ENCODE measurements around the gene CPS1.

Gene CPS1

GRCh38 chr2:210617318-210617717, 60.9 kb downstream of the CPS1 start:
- no peak for DNase-seq

- DNase-seq = peak; percentile 29
Observed at GRCh38 chr2:210617732-210618330, 61.4 kb downstream of the CPS1 start.

DNA sequence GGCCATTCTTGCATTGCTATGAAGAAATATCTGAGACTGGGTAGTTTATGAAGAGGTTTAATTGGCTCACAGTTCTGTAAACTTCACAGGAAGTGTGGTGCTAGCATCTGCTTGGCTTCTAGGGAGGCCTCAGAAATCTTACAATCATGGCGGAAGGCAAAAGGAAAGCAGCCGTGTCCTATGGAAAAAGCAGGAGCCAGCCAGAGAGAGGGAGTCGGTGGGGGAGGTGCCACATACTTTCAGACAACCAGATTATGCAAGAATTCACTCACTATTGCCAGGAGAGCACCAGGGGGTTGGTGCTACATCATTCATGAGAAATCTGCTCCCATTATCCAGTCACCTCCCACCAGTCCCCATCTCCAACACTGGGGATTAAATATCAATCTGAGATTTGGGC, 64.1 kb downstream of the CPS1 start:
- DNase-seq = no peak

DNA sequence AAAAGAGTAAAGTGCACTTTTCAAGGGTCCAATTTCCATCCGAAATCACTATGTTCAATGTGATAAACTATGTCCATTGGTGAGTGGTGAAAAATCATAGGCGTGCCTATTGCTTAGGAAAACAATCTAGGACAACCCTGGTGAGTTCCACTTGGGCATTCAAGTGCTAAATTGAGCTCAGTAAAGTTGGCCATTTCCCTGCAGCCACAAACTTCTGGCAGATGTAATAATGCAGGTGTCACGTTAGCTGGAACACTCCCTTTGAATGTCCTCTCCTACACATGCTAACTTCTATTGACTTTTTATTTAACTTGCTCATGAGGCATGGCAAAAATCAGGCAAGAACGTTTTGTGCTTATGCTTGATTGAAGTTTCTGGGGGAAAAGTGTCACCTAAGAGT, 67.1 kb downstream of the CPS1 start:
- no peak for DNase-seq

- DNase-seq = no peak
Observed at GRCh38 chr2:210626849-210627248, 70.5 kb downstream of the CPS1 start.

DNA sequence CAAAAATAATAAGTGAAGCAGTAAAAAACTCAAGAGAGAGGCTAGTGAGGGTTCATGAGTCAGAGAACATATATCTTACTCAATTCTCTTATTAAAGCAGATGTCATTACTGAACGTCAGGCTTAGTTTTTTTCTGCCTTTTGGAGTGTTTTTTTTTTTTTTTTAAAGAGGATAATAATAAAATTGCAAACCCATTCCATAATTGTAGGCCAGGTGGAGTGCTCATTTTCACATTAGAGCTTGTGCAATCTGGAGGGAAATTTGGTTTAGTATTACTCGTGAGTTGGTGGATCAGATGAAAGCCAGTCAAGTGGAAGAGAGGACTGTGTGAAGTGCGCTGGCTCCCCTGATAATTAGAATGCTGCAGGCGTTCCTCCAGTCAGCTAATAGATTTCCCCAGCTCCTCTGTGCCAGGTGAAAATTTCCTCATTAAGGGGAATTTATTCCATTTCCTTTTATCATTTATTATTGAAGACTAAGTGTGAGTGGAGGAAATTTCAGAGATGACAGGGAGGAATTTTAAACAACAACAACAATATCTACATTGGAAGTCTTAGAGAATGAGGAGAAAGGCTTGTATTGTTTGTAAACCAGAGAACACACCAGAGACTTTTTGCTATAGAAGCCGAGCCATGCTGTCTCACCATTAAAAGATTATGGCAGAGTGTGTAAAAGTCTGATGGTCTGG, 74.6 kb downstream of the CPS1 start:
- no peak for DNase-seq

GRCh38 chr2:210633699-210634098, 77.3 kb downstream of the CPS1 start:
- DNase-seq = no peak

DNA sequence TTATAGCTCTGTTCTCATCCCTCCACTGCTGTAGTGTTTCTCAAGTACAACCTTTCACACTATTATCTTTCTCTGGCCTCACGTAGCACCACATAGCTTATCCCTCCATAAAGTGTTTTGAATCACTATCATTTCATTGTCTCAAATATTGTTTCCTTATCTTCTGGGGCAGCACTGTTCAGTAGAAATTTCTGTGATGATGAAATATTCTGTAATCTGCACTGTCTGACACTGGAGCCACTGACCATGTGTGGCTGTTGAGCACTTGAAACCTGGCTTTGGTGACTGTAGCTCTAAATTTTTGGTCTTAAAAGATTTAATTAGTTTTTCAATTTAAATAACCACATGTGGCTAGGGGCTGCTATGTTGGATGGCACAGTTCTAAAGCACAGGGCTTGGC, 78.9 kb downstream of the CPS1 start:
- DNase-seq = no peak

- DNase-seq = no peak
Observed at GRCh38 chr2:210642333-210642732, 85.9 kb downstream of the CPS1 start.

DNA sequence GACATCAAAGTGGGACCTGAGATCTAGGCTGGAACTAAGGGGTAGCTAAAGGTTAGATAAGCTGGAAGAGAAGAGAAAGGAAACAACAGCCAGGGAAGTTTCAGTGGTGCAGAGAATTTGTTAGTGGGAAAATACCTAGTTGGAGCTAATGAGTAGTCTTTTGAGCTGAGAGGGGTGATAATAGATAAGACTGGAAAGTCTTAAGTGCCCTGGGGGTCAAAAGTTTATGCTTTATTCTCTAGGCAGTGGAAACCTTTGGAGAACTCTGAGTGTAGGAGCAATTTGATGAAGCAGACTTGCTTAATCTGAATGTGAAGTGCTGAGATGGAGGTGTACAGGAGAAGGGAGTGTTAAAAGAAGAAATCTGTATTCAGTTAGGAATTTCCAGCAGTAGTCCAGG, 90.8 kb downstream of the CPS1 start:
- DNase-seq = no peak

DNA sequence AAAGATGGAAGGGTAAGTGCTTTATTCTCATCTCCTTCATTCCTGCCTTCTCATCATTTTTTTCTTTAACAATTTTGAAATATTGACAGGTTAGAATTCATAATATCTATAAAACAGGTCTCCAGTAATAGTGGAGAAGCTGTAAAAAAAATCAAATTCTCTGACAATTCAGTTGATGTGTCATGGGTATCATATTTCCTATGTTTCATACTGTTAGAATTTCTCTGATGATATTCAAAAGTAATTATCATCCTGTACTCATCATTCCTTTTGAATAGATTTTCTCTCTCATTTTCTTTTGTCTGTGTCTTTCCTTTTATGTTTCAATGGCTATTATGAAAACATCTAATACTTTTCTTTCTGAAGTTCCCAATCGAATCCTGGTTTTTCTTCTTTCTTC, 97.7 kb downstream of the CPS1 start:
- DNase-seq = no peak

- no peak for DNase-seq
Observed at GRCh38 chr2:210655229-210655975, 99.0 kb downstream of the CPS1 start.

GRCh38 chr2:210657874-210658273, 101.5 kb downstream of the CPS1 start:
- DNase-seq = no peak

DNA sequence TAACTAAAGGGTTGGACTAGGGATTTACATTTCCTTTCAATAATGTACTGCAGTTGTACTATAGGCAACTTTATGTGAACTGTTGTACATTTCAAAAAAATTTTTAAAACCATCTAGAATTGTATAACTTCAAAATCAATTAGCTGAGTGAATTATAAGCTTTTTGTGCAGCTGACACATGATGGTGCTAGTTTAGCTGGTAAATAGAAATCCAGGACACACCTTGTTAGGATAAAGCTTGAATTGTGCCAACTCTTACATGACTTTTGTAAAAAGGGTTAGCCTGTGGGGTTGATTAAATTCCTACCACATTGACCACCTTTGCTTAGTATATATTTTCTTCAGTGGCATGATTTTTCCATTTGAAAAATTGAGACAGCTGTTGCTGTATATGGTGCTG, 104.4 kb downstream of the CPS1 start:
- DNase-seq = no peak

- DNase-seq = no peak
Observed at GRCh38 chr2:210662560-210662959, 106.2 kb downstream of the CPS1 start.

GRCh38 chr2:210663631-210664089, 107.3 kb downstream of the CPS1 start:
- peak; percentile 31 for DNase-seq

DNA sequence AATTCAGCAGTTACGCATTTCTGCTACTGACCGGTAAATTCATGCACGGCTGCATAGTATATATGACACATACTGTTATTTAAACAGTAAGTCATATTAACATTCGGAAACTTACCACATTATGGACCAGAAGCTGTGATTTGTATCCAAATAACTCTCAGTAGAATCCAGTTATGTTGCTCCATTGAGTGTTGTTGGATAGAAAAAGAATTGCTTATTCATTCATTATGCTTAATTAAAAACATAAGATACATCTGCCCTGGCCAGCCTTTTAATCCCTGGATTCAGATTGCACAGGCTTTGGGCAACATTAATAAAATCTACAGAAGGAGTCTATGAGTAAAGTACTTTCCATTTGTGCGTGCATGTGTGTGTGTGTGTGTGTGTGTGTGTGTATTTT, 111.3 kb downstream of the CPS1 start:
- no peak for DNase-seq

DNA sequence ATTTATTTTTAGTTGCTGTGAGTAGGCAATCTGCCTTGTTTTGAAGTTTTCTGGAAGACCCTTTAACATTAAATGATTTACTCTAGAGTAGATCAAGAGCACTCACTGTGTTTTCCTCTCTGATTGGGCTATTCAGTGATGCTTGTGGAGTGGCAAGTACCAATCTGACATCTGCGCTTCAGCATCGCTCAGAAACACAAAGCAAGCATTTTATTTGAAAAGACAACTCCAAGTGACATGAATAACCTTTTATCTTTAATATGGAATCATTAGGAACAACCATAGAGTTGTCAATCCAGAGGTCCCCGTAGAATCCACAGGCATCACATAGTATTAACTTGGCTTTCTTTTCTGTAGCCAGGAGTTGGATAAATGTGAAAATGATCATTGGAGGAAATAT, 114.7 kb downstream of the CPS1 start:
- no peak for DNase-seq

GRCh38 chr2:210673117-210673516, 116.7 kb downstream of the CPS1 start:
- DNase-seq = no peak

GRCh38 chr2:210676067-210676466, 119.7 kb downstream of the CPS1 start:
- no peak for DNase-seq

DNA sequence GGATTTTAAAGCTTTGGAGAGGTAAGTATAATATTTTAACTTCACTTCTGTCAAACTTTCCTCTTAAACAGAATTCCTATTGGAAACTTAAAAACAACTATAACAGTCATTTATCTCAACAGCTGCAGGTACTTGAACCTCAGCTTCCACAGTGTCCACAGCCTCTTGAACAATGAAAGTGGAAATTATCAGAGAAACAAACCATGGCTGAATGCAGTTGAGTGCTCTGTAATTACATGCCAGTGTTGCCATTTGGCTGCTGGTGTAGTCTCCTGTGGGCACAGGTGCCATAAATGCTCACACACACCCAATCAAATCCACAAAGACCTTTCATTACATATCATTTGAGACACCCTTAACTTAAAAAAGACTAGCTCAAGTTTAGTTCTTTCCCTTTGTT, 125.1 kb downstream of the CPS1 start:
- no peak for DNase-seq

DNA sequence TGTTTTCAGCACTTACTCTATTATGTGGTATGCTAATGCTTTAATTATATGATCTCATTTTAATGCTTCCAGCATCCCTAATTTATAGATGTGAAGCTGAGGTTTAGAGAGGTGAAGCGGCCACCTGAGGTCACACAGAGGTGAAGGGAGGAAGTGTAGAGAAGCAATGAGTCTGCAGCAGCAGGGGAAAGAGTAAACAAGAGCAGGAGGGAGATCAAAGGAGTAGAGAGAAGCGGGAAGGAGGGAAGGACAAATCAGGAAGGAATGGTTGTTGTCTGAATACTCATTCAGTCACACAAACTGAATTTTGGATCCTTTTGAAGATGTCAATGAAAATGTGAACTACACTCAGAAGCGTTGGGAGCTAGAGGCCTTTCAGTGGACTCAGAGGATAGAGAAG, 130.0 kb downstream of the CPS1 start:
- DNase-seq = no peak

DNA sequence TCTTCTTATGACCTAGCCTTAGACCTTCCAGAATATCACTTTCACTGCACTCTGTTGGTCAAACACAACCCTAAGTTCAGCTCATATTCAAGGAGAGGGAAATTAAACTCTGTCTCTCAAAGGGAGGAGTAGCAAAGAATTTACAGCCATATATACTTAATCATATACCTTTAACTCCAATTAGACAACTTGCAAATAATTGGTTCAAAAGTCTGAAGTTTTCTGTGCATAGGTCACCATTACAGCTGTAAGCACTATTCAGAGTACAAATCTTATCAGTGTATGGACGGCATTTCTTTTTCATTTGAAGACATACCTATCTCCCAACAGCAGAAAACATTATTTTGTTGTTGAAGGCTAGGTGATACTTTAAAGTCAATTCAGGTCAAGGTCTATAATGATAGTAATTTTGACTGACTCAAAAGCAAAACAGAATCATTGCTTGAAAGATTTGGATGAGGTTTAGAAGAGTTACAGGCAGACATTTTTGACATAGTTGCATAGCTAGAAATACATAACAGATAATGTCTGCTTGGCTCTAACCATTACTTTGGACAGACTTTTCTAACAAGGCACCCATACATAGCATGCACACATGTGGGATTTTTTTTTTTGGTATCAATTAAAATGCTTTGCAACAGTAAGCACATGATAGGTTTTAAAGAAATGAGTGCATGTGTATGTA, 131.5 kb downstream of the CPS1 start:
- DNase-seq = no peak

GRCh38 chr2:210707900-210708299, 151.5 kb downstream of the CPS1 start:
- no peak for DNase-seq

All from MV-4-11 (cell line).